AG08395 (cell line): ENCODE results near the gene FEZF2.

ENCODE experiments used
- DNase-seq: peaks from one replicate; pipeline ENCODE4 v3.0.0; 2012; ENCODE audit warnings: mixed read lengths, low spot score

Gene FEZF2

GRCh38 chr3:62372621-62373041, 719 bp downstream of the FEZF2 start:
- DNase-seq: no peak

- no peak for DNase-seq
These were observed 1.4 kb downstream of the FEZF2 start for GRCh38 chr3:62371720-62372591.

- no peak for DNase-seq
These were observed 2.3 kb downstream of the FEZF2 start for GRCh38 chr3:62370858-62371719.

- no peak for DNase-seq
These were observed 3.1 kb downstream of the FEZF2 start for GRCh38 chr3:62370112-62370857.

GRCh38 chr3:62369476-62369743, 3.9 kb downstream of the FEZF2 start:
- DNase-seq: no peak

GRCh38 chr3:62368705-62369475, 4.5 kb downstream of the FEZF2 start:
- DNase-seq: no peak

GRCh38 chr3:62368290-62368704, 5.1 kb downstream of the FEZF2 start:
- no peak for DNase-seq

- DNase-seq: no peak
These were observed 5.6 kb downstream of the FEZF2 start for GRCh38 chr3:62367763-62368195.

GRCh38 chr3:62366126-62366484, 7.2 kb downstream of the FEZF2 start:
- no peak for DNase-seq

- no peak for DNase-seq
These were observed 7.8 kb downstream of the FEZF2 start for GRCh38 chr3:62365391-62366125.

- DNase-seq: no peak
These were observed 9.2 kb downstream of the FEZF2 start for GRCh38 chr3:62364191-62364590.

- DNase-seq: no peak
These were observed 10.1 kb downstream of the FEZF2 start for GRCh38 chr3:62363275-62363674.

- DNase-seq: no peak
These were observed 11.5 kb downstream of the FEZF2 start for GRCh38 chr3:62361824-62362223.

GRCh38 chr3:62361261-62361660, 12.1 kb downstream of the FEZF2 start:
- DNase-seq: no peak

GRCh38 chr3:62359531-62359930, 13.8 kb downstream of the FEZF2 start:
- DNase-seq: no peak

- DNase-seq: no peak
These were observed 17.0 kb downstream of the FEZF2 start for GRCh38 chr3:62356356-62356755.

- no peak for DNase-seq
These were observed 17.6 kb downstream of the FEZF2 start for GRCh38 chr3:62355703-62356102.

- DNase-seq: no peak
These were observed 29.6 kb downstream of the FEZF2 start for GRCh38 chr3:62343755-62344154.

- DNase-seq: no peak
These were observed 38.2 kb downstream of the FEZF2 start for GRCh38 chr3:62335196-62335595.

- DNase-seq: peak; percentile 8
These were observed 40.5 kb downstream of the FEZF2 start for GRCh38 chr3:62332835-62333244.

GRCh38 chr3:62332017-62332416, 41.3 kb downstream of the FEZF2 start:
- DNase-seq: no peak
